GM19193 (cell line): ENCODE measurements around the gene SBSN.
A peak's percentile ranks its signal among the peaks of the same experiment; 100 is the strongest.

Source experiments
- POLR2A ChIP-seq: IDR thresholded peaks from 4 replicates; pipeline ENCODE4 v1.6.1; 2011; ENCODE audit not compliant: insufficient read depth, insufficient read length; ENCODE audit errors: extremely low read depth

The SBSN gene

DNA sequence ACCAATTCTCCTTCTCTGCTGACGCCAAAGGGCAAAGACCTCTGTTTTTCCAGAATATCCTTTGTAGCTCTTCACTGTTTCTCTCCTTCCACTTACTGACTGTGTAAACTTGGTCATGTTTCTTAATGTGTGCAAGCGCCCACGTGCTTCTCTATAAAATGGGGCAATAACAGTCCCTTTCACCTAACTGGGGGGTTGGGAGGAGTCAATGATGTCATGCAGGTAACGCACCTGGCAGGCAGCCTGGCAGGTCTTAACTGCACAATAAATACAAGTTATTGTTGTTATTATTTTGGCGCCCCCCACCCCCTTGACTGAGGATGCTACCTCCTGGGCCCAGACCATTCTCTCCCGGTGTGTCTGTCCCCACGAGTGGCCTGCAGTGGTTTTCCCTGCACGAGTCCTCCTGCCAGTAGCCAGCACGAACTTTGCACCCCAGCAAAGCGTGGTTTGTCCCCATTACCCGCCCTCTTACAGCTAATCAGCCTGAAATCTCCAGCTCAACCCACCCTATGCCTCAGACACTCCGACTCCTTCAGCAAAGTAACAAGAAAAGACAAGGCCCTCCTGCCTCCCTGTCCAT is 5.3 kb downstream of the SBSN start:
- TF ChIP-seq POLR2A = no peak

DNA sequence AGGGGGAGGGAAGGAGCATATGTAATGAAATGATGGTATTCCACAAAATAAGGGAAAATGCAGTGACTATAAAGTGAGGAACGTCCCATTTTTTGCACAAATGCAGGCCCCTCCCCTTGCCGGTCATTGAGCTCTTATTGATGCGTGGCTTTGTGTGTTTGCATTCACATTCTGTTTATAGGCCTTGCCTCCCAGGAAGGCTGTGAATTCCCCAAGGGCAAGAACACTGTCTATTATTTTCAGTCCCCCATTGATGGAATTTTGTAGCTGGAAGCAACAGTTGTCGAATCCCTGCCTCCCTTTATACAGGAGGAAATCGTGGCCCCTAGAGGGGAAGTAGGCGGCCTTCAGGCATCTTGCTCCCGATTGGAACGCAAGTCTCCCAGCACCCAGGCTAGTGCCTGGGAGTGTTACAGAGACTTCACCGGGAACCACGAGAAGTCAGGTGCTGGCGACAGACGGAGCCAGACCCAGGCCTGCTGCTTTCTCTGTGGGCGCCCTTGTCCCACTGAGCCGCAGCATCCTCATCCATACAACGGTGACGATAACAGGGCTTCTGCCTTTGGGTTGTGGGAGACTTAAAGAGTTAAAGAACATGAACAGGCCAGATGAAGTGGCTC is 6.9 kb downstream of the SBSN start:
- TF ChIP-seq POLR2A = no peak

DNA sequence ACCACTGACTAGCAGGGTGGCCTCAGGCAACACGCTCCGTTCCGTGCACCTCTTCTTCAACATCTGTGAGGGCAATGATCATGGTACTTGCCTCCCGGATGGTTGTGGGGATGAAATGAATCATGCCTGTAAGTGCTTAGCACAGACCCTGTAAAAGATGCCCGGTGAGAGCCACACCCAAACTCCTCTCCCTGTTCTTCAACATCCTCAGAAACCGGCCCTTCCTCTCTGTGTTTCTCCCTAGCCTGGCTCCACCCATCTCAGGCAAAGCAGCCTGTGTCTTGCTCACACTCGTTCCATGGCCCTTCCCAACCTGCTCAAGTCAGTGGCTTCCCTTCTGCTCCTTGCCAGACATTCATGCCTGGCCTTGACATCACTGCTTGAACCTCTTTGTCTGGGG is 8.8 kb downstream of the SBSN start:
- TF ChIP-seq POLR2A = no peak

DNA sequence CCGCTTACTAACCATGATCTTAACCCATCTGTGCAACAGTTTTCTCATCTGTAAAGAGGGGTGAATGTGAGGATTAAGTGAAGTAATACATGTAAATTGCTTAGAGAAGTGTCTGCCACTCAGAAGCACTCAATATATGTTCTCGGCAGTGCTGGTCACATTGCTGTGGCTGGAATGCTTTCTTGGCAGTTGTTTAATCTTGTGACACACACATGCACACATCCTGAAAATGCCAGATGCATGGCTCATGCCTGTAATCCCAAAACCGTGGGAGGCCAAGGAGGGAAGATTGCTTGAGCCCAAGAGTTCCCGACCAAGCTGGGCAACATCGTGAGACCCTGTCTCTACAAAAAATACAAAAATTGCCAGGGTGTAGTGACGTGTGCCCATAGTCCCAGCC is 9.8 kb downstream of the SBSN start:
- TF ChIP-seq POLR2A = no peak

DNA sequence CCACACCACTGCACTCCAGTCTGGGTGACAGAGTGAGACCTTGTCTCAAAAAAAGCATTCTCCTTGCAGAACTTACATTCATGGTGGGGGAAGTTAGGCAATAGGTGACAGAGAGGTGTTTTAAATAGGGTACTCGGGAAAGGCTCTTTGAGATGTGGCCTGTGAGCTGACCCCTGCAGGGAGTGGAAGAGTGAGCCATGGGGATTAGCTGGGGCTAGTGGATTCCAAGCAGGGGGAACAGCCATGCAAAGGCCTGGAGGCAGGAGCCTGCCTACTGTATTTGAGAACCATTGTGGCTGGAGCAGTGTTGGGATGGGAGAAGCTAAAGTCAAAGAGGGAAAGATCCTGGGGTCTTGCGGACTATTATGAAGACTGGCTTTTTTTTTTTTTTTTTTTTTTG is 10.8 kb downstream of the SBSN start:
- no peak for TF ChIP-seq POLR2A

DNA sequence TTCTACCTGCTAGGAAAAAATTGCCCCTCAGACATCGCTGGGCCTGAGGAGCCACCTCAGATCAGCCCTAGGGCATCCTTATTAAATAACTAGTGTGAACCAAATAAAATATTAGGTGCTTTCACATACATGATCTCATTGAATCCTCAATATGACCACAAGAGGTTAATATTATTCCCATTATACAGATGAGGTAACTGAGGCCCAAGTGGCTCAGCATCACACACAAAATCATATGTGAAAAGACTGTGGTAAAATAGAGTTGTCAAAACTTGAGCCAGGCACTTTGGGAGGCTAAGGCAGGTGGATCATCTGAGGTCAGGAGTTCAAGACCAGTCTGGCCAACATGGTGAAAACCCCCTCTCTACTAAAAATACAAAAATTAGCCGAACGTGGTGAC is 11.8 kb downstream of the SBSN start:
- no peak for TF ChIP-seq POLR2A

DNA sequence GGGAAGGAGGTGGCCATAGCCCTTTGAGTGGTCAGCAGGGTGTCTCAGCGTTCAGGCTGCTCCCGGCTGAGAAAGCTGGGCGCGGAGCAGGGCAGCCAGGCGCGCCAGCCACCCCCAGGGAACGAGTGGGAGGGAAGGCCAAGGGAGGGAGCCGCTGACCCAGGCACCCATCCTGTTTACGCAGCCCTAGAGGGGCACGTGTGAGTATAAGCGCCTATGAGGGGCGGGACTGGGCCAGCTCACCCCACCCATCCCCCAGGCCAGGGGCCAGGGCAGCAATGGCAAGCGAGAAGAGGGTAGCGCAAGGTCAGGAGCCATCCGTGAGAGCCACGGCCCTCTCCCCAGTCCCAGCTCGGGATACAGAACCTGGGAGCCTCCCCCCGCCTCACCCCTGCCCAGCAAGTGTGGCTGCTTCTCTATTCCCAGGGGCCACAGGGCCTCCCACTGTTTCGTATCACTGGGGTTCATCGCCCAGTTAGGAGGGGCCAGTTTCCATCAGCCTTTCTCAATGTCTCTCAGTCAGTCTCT is 13.8 kb downstream of the SBSN start:
- no peak for TF ChIP-seq POLR2A

DNA sequence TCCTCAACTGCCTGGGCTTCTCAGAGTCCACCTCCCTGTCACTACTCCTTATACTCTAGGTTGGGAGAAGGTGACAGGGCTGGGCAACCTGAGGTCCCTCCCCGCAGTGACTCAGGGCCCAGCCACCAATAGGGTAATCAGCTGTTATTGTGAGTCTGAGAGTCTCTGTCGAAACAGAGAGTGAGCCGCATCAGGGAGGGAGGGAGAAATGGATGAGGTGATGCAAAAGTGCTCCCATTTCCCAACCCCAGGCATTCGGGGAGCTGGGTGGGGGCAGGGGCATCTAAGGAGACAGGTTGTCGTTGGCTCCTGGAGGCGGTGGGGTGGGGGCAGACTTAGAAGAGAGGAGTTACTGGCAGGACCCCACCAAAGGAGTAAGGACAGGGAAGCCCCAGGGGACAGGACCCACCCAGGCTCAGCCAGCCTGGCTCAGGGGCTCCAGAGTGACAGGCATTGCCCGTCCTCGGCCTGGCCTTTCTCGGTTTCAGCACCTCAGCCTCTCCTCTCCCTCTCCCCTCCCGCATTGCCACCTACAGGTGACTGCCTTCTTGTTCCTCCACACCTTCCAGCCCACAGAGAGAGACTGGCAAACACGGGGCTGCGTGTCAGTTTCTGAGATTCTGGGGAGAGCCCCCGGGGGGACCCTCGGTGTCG is 14.4 kb downstream of the SBSN start, which contains the start of gene DMKN:
TSS of gene DMKN (minus strand) at position 22 of the 654 bp plus-strand sequence. CDS start 174 bp downstream, outside the sequence.
- TF ChIP-seq POLR2A = no peak

DNA sequence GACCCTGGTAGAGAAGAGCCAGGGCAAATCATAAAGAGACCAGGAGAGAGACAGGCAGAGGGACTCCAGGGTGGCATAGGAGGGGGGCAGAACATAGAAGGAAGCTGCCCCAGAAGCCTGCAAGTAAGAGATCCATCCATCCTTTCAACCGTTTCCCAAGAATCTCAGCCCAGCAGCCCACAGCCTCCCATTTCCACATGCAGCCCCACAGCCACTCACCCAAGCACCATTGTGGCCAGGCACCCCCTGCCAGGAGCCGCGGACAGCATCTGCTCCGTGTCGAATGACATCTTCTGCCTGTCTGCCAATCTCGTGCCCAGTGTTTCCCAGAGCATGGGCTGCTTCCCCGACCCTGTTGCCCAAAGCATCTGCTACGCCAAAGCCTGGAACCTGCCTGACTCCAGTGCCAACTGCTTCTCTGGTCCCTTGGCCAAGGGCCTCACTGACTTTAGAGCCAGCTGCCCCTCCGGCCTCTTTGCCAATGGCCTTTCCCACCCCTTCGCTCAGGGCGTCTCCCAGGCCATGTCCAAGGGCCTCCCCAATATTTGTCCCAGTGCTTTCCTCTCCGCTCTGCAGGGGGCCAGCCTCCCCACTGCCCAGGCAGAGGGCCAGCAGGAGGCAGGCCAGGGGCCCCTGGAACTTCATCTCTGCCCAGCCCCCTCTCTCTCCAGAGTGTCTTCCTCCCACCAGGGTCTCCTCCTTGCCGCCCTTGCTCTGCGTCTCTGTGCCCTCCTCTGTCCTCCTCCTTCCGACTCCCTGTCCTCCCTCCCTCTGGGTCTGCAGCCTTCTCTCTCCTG is 15.1 kb downstream of the SBSN start:
- no peak for TF ChIP-seq POLR2A

DNA sequence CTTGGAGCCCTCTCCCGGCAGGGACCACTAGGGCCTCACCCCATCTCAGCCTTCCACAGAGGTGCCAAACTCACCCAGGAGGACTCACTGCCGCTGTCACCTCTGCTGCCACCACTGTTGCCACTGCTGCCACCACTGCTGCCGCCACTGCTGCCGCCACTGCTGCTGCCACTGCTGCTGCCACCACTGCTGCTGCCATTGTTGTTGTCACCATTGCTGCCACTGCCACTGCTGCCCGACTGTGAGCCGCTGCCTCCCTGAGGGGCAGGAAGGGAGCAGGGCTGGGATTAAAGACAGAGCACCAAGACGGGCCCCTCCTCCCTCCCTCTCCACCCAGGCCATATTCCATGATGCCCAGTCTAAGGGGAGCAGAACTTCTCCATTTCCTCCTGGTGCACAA is 16.8 kb downstream of the SBSN start:
- TF ChIP-seq POLR2A = no peak

DNA sequence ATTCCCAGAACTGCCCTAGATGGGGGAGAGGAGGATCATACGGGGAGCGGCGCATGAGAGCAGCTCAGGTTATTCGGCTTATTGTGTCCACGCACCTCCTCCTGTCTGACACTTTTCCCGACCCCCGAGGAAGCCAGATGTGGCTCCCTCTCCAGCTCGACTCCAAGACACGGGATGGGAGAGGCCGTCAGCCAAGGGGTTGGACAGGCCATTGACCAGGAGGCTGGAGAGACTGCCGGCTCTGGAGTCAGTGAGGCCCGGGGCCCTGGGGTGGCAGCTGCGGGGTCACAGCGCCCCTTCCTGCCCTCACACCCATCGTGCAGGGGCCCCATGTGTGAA is 17.5 kb downstream of the SBSN start:
- no peak for TF ChIP-seq POLR2A

DNA sequence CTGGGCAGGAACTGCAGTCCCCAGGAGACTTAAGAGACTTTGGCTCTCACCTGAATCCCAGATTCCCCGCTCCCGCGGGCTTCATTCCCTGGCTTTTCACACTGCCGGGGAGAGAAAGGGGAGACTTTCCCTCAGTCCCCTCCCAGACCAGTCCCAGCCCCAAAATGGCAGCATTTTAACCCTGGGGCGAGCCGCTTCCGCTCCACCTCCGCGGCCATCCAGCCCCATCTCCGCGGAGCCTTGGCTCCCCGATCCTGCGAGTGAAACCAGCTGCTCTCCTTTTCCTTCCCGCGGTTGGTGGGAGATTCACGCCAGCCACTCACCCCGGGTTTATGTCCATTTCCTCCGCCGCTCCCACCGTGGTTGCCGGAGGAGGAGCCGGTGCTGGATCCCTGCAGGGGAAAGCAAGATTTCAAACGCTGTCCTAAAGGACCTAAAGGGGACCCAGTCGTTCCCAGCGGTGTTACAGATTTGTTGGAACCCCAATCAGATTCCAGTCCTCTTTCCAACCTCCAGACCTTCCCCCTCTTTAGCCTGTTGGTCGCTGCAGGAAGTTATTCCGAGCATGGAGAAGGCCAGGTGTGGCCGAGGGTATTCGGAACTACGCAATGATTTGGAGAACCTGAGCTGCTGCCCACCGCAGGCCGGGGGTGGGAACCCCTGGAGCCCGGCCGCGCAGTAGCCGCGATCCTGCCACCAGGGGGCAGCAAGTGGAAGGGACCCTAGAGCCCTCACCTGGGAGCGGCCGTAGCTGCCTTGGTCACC is 18.1 kb downstream of the SBSN start:
- TF ChIP-seq POLR2A = peak; percentile 41

DNA sequence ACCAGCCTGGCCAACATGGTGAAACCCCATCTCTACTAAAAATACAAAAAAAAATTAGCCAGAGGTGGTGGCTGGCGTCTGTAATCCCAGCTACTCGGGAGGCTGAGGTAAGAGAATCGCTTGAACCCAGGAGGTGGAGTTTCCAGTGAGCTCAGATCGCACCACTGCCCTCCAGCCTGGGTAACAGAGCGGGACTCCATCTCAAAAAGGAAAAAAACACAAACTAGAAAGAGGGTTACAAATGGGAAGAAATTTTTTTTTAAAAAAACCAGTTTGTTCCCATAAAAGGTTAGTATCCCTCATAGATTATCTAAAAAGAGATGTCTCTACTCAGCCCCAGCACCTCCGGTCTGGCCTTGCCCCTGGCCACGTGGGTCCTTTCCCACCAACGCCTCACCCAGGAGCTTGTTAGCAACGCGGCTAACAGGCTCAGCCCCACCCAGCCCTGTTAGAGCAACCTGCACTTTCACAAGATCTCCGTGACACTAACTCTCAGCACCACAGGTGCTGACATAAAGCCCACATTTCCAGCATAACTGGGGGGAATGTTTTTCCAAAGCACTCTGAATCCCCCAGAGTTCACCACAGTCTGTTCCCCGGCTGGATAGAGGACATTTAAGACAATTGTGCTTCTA is 19.0 kb downstream of the SBSN start:
- TF ChIP-seq POLR2A = peak; percentile 43

DNA sequence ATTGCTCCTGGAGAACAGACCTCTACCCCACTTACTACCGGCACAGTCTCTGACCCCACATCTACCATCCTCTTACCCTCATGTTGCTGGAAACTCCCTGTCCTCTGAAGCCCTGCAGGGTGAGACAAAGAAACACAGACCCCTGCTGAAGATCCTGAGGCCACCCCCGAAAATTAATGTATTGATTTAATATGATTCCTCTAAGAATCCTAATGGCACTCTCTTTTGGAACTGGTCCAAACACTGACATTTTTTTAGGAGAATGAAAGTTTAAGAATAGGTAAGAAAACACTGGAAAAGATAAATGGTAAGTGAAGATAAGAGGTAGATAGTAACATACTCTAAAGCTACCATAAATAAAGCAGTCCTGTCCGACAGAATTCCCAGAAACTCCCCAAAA is 20.0 kb downstream of the SBSN start:
- no peak for TF ChIP-seq POLR2A
